ENCODE measurements around the gene NFE2L2. TPM values are rescaled to one million over a fixed set of nuclear protein-coding genes. Genes with fewer than 3 reads are reported as not detected.

Gene NFE2L2
- total RNA-seq, 3 donors from 2014 or later (not counting 1 experiment from before 2014, with no cell fraction given): 76.0 to 99.8 (median 84.6) TPM

GRCh38 chr2:177285892-177286715 is 21.6 kb upstream of the NFE2L2 start:
- H3K36me3 ChIP-seq (ENCODE audit: control insufficient read depth, insufficient read depth, low read length): no peaks in the 10 kb centered on the region
- H3K4me1 Mint-ChIP-seq: peaks cover 25 to 31% of the 10 kb centered on the region in 2 donors
- no peaks in the 10 kb centered on the region for H3K27me3 Mint-ChIP-seq (ENCODE audit: low read depth in 2 of 2)
- TF ChIP-seq CTCF (IDR thresholded peaks at IDR 0.05): no peak
- intact Hi-C loops (cut with micrococcal nuclease): no loop called here
- no peak overlapping the region for H3K4me3 ChIP-seq (ENCODE audit: low read length)
- H3K27ac ChIP-seq (ENCODE audit: low read length): no peak overlapping the region
- no peak for DNase-seq
- no peaks in the 10 kb centered on the region for H3K36me3 Mint-ChIP-seq
- 56% methylated on average over 1 of the region's 2 CpGs for WGBS (ENCODE audit: insufficient coverage)
- H3K9me3 Mint-ChIP-seq: no peaks in the 10 kb centered on the region
- H3K27ac Mint-ChIP-seq: no peak overlapping the region
- peaks cover 24% of the 10 kb centered on the region for H3K4me1 ChIP-seq (ENCODE audit: control insufficient read depth, insufficient read depth, low read length)
- no peaks in the 10 kb centered on the region for H3K27me3 ChIP-seq (ENCODE audit: control insufficient read depth, insufficient read depth, low read length)
- ATAC-seq: no peak
- H3K4me3 Mint-ChIP-seq: no peak overlapping the region
- H3K9me3 ChIP-seq (ENCODE audit: control insufficient read depth, insufficient read depth, low read length): no peaks in the 10 kb centered on the region

GRCh38 chr2:177284531-177284930 is 20.0 kb upstream of the NFE2L2 start:
- DNase-seq: no peak
- H3K36me3 Mint-ChIP-seq: no peaks in the 10 kb centered on the region
- Histone ChIP-seq H3K4me1 (ENCODE audit: control insufficient read depth, insufficient read depth, low read length) (peaks cover 12% of the 10 kb centered on the region), H3K27ac (ENCODE audit: low read length) (no peak overlapping the region), H3K9me3 (ENCODE audit: control insufficient read depth, insufficient read depth, low read length) (no peaks in the 10 kb centered on the region), H3K4me3 (ENCODE audit: low read length) (no peak overlapping the region), H3K27me3 (ENCODE audit: control insufficient read depth, insufficient read depth, low read length) (no peaks in the 10 kb centered on the region), H3K36me3 (ENCODE audit: control insufficient read depth, insufficient read depth, low read length) (no peaks in the 10 kb centered on the region)
- intact Hi-C loops (cut with micrococcal nuclease): no loop called here
- no peaks in the 10 kb centered on the region for H3K27me3 Mint-ChIP-seq (ENCODE audit: low read depth in 2 of 2)
- no peak for TF ChIP-seq CTCF (IDR thresholded peaks at IDR 0.05)
- ATAC-seq: no peak
- no peak overlapping the region for H3K4me3 Mint-ChIP-seq
- no peak overlapping the region for H3K27ac Mint-ChIP-seq
- 60% methylated on average over 1 of the region's 3 CpGs for WGBS (ENCODE audit: insufficient coverage)
- H3K4me1 Mint-ChIP-seq: peaks cover 15 to 22% of the 10 kb centered on the region in 2 donors
- no peaks in the 10 kb centered on the region for H3K9me3 Mint-ChIP-seq

GRCh38 chr2:177283906-177284305 is 19.4 kb upstream of the NFE2L2 start:
- Mint-ChIP-seq H3K4me1 (peaks cover 15 to 22% of the 10 kb centered on the region in 2 donors), H3K4me3 (no peak overlapping the region), H3K36me3 (no peaks in the 10 kb centered on the region), H3K27ac (no peak overlapping the region), H3K27me3 (ENCODE audit: low read depth in 2 of 2) (no peaks in the 10 kb centered on the region), H3K9me3 (no peaks in the 10 kb centered on the region)
- no peaks in the 10 kb centered on the region for H3K9me3 ChIP-seq (ENCODE audit: control insufficient read depth, insufficient read depth, low read length)
- no peak overlapping the region for H3K4me3 ChIP-seq (ENCODE audit: low read length)
- no peak for ATAC-seq
- 95% methylated on average over 3 of the region's 4 CpGs for WGBS (ENCODE audit: insufficient coverage)
- no peak overlapping the region for H3K27ac ChIP-seq (ENCODE audit: low read length)
- H3K27me3 ChIP-seq (ENCODE audit: control insufficient read depth, insufficient read depth, low read length): no peaks in the 10 kb centered on the region
- peaks cover 11% of the 10 kb centered on the region for H3K4me1 ChIP-seq (ENCODE audit: control insufficient read depth, insufficient read depth, low read length)
- intact Hi-C loops (cut with micrococcal nuclease): no loop called here
- no peaks in the 10 kb centered on the region for H3K36me3 ChIP-seq (ENCODE audit: control insufficient read depth, insufficient read depth, low read length)
- TF ChIP-seq CTCF (IDR thresholded peaks at IDR 0.05): no peak
- no peak for DNase-seq
